ENCODE data around the gene RRP1B.

DNA sequence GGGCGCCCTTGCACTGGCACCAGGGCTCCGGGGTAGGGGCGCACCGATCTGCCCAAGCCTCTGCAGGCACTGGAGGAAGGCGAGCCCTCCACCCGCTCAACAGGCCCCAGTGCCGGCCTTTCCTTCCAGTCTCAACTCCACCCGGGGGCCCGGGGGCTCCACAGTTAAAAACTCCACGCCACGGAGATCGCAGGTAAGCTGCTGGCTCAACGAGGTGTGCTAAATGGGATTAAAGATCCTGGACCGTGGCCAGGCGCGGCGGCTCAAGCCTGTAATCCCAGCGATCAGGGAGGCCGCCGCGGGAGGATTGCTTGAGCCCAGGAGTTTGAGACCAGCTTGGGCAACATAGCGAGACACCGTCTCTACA, 608 bp upstream of the RRP1B start:
- no peak for TF ChIP-seq POLR2A (IDR thresholded peaks at IDR 0.05)
- TF ChIP-seq, protein P1, sequence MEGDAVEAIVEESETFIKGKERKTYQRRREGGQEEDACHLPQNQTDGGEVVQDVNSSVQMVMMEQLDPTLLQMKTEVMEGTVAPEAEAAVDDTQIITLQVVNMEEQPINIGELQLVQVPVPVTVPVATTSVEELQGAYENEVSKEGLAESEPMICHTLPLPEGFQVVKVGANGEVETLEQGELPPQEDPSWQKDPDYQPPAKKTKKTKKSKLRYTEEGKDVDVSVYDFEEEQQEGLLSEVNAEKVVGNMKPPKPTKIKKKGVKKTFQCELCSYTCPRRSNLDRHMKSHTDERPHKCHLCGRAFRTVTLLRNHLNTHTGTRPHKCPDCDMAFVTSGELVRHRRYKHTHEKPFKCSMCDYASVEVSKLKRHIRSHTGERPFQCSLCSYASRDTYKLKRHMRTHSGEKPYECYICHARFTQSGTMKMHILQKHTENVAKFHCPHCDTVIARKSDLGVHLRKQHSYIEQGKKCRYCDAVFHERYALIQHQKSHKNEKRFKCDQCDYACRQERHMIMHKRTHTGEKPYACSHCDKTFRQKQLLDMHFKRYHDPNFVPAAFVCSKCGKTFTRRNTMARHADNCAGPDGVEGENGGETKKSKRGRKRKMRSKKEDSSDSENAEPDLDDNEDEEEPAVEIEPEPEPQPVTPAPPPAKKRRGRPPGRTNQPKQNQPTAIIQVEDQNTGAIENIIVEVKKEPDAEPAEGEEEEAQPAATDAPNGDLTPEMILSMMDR (IDR thresholded peaks at IDR 0.05): no peak
